Adrenal gland (tissue), 5 donors: Measurements from ENCODE around the gene AKAP13.

Experiments used
- CTCF ChIP-seq, 6 experiments: fragments of 450-650 bp in 4 of 6; fragments of 200-600 bp in 2 of 6; sonication (generic) in 1 of 6; IDR thresholded peaks; 1 replicate in 5 of 6; 2 replicates in 1 of 6; pipeline versions ENCODE4 v1.5.1 to v1.8.0; 2016 to 2021; ENCODE audit warnings: antibody characterized with exemption in 6 of 6, mild to moderate bottlenecking in 2 of 6, moderate library complexity in 1 of 6
- POLR2A ChIP-seq, 2 donors: fragments of 450-650 bp; IDR thresholded peaks; one replicate each; pipeline ENCODE4 v1.6.1; 2017; ENCODE audit warnings: antibody characterized with exemption in 2 of 2, mild to moderate bottlenecking in 2 of 2, moderate library complexity in 1 of 2
- donor health status: DM: no; HTN: no; CAD: no.

GRCh38 chr15:85795337-85796305 lies 415.2 kb downstream of the AKAP13 start:
- TF ChIP-seq CTCF (IDR thresholded peaks at IDR 0.05) (no peak), POLR2A (IDR thresholded peaks at IDR 0.05) (no peak)
